ENCODE results near the gene TH.

Gene TH

GRCh38 chr11:2208691-2209369 is 37.2 kb upstream of the TH start:
- no peak for DNase-seq (ENCODE audit: low read depth)

DNA sequence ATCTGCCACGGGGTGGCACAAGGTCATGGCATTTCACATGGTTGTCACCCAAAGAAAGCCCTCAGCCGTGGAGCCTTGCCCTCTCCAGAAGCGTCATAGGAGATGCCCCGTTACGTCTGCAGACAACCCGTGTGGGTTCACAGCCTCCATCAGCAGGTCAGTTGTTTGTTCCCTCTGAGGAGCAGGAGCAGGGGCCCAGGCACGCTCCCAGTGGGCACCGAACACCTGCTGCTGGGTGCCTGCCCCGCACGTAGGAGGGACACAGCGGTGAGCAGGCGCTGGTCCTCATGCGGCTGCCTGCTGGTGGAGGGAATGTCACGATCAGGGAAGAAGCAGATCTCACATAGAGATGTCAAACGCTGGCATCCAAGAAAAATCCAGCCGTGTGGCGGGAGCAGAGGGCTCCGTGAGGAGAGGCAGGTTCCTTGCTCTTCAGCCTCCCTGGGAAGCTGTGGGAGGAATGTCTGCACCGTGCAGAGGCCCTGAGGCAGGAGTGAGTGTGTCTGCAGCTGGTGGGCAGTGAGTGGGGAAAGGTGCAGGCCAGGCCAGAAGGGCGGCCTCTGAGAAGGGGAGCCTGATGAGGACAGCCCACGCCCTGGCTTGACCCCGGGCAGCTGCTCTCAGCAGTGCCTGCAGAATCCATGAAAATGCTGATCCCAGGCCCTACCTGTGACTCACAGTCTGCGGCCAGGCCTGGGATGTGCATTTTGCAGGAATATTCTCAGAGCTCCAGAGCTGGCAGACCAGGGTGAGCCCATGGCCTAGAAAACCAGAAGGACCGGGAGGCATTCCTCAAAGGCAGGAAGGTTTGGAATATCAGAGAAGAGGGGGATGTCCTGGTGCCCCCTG is 36.4 kb upstream of the TH start:
- DNase-seq (ENCODE audit: low read depth): no peak

DNA sequence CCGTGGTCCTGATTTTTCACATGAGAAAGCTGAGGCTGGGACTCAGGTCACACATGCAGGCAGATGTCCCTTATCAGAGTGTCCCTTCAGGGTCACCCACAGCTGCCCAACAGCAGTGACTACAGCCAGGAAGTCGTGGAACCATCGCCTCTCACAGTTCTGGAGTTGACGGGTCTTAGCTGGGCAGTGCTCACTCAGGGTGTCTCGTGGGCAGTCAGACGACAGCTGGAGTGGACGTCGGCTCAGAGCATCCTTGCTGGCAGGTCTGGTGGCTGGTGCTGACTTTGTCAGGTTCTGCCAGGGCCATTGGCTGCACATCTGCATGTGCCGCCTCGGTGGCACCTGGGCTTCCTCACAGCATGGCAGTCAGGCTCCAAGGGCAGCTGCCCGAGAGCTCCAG is 35.6 kb upstream of the TH start:
- no peak for DNase-seq (ENCODE audit: low read depth)

DNA sequence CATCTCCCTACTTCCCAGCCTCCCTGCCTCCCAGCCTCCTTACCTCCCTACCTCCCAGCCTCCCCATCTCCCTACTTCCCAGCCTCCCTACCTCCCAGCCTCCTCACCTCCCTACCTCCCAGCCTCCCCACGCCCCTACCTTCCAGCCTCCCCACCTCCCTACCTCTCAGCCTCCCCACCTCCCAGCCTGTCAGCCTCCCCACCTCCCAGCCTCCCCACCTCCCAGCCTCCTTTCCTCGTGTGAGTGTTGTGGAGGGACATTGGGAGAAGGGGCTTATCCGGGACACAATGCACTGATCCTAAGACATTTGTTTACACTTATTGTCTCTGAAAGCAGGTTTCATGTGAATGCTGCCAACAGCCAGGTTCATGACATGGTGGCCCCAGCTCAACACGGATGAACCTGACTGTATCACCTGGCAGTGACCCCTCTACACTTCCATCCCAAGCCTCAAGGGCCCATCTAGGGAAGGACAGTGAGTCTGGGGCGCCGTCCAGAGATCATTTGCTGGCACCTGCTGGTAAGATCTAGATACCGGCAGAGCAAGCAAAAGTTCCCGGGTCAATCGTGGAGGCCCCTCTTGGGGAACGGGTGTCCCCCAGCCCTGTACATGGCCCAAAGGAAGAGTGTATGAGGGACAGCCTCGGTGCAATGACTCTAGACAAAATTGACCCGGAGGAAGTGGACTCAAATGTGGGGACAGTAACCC is 34.5 kb upstream of the TH start:
- no peak for DNase-seq (ENCODE audit: low read depth)

DNA sequence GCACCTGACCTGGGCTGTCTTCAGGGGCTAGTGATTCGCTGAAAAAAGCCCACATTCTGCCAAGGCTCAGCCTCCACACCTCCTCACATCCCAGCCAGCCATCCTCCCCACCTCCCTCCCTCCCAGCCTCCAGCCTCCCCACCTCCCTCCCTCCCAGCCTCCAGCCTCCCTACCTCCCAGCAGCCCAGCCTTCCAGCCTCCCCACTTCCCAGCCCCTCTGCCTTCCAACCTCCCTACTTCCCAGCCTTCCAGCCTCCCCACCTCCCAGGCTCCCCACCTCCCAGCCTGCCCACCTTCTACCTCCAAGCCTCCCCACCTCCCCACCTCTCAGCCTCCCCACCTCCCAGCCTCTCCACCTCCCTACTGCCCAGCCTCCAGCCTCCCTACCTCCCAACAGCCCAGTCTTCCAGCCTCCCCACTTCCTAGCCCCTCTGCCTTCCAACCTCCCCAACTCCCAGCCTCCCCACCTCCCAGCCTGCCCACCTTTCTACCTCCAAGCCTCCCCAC is 33.7 kb upstream of the TH start:
- DNase-seq (ENCODE audit: low read depth): no peak

DNA sequence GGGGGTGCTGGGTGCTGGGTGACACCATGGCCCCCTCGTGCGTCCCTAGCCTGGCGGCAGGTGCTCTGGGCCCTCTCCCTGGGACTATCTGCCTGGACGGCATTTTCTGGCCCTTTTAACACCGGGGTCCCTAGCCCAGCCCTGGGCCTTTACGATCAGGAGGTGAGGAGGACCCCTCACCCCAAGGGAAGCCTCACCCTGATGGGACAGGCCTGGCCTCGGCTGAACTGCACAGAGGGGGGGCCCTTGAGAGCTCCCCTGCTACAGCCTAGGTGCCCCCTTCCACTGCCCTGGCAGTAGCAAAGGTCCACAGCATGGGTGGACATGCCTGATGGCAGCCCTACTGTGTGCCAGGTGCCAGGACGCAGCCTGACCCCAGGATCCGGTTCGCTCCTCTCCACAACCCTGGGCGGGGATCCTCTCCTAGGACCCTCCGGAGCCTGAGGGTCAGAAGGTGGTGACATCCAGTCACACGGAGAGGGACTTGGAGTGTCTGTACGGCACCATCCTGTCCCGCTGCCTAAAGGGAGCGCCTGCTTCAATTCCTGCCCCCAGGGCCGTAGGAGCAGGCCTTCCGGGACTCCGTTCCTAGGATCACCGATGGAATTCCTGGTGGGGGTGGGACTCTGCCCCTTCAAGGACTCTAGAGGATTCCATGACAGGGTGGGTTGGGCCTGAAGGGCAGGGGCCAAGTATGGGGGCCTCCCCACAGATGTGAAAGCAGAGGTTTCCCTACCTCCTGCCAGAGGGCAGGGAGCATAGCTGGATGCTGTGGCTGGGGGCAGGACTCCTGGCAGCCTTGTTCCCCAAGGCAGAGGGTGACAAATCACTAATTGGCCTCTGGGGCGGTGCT is 33.0 kb upstream of the TH start:
- no peak for DNase-seq (ENCODE audit: low read depth)

DNA sequence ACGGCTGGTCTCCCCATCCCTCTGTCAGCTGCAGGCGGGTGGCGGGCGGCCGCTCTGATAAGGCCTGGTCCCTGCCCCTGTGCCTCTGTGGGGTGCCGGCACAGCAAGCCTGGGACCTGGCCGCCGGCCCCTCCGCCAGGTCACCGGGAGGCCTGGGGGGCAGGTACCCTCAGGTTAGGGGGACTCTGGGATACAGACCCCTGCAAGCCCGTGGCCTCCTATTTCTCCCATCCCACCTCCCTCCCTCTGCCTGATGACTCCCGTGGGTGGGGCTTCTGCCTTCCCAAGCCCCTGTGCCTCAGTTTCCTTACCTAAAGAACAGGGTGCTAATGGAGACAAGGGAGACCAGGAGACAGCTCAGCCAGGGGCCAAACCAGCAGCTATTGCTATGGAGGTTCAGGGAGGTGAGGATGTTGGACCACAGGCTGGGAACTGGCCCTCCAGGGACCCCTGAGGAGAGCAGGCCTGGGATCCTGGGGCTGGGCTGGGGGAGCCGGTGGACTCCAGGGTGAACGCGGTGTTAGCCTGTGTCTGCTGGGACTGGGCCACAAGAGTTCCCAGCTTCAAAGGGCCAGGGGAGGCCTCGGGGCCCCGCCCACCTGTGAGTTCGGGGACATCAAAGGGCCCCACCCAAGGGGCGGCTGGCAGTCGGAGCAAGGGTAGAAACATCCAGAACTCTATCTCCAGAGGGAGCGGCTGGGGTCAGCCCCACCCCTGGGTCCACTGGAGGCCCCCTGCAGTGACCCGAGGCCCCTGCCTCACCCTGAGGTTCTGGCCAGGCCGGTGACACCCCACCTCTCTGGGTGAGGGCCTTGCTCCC is 32.0 kb upstream of the TH start:
- DNase-seq (ENCODE audit: low read depth): no peak

- DNase-seq (ENCODE audit: low read depth): no peak
Measured at GRCh38 chr11:2202900-2203439, 31.4 kb upstream of the TH start.

DNA sequence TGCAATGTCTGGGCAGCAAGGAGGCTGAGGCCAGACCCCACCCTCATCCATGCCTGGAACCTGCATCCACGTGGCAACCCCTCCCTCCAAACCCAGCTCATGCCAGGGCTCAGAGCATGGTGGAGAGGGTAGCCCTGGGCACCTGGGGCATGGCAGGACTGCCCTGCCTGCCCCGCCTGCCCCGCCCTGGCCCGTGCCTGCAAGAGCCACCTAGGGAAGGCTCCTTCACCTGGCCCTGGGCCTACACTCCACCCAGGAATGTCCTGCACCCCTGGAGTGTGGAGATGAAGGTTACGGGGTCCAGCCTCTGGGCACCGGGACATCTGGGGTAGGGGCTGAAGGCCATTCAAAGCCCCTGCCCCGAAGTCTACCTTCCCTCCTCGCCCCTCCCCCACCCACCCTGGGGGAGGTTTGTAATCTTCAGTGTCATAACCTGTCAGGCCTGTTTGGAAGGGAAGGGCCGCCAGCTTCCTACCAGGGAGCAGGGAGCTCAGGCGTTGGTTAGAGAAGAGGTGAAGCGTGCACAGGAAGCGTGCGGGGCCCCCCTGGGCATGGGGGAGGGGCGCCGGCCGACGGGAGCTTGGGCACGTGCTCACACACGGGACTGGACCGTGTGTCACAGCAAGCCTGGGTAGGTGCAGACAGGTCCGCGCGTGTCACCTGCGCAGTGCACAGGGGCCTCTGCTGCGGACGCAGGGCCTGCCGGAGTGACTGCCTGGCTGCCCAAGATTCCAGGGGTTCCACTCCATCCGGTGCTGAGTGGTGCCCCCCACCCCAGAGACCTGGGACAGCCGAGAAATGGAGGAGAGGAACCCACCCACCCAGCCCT is 30.7 kb upstream of the TH start:
- DNase-seq (ENCODE audit: low read depth): no peak

DNA sequence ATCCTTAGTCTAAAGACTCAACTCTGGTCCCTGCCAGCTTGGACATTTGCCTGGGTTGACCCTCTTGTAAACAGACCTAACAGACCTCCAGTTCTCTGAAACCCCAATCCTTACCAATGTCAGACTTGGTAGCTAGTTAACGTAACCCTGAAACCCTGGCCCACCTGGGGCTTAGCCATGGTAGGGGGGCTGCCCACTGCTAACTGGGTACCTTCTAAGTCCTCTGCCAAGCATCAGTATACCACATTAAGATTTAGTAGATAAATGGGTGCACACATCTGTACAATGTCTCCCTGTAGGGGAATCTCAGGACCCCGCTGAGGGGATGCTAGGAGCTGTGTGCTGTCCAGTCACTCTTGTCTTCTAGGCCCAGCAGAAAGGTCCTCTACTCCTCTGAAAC is 29.9 kb upstream of the TH start:
- no peak for DNase-seq (ENCODE audit: low read depth)

GRCh38 chr11:2200957-2201519 is 29.4 kb upstream of the TH start:
- no peak for DNase-seq (ENCODE audit: low read depth)

GRCh38 chr11:2200536-2200935 is 28.9 kb upstream of the TH start:
- DNase-seq (ENCODE audit: low read depth): no peak

GRCh38 chr11:2199466-2200341 is 28.1 kb upstream of the TH start:
- DNase-seq (ENCODE audit: low read depth): no peak

DNA sequence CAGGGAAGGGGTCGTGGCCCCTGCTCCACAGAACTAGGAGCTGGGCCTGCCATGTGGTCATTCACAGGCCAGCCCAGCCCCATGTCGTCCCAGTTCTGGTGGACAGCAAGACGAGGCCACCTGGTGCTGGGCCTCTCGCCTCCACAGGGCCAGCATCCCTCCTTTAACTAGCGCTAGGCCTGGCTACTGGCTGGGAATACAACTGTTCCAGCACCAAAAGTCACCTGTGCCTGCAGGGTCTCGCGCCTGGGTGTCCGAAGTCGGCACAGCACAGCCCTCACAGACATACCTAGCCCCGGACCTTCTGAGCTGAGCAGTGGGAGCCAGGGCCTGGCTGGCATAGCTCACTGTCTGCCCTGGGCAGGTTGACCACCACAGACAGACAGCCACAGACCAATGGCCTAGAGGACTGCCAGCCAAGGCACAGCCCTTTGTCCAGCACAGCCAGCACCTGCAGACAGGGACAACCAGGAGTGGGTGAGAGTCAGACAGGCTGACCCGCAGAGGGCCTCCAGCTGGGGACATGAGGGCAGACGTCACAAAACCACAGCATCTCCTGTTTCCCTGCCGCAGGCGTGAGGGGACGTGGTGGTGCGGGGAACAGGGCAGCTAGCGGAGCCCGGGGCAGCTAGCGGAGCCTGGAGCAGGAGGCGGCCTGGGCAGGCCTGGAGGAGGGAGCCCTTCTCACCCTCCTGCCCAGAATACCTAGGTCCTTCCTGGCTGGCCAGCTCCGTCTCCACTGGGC is 27.2 kb upstream of the TH start:
- DNase-seq (ENCODE audit: low read depth): no peak

DNA sequence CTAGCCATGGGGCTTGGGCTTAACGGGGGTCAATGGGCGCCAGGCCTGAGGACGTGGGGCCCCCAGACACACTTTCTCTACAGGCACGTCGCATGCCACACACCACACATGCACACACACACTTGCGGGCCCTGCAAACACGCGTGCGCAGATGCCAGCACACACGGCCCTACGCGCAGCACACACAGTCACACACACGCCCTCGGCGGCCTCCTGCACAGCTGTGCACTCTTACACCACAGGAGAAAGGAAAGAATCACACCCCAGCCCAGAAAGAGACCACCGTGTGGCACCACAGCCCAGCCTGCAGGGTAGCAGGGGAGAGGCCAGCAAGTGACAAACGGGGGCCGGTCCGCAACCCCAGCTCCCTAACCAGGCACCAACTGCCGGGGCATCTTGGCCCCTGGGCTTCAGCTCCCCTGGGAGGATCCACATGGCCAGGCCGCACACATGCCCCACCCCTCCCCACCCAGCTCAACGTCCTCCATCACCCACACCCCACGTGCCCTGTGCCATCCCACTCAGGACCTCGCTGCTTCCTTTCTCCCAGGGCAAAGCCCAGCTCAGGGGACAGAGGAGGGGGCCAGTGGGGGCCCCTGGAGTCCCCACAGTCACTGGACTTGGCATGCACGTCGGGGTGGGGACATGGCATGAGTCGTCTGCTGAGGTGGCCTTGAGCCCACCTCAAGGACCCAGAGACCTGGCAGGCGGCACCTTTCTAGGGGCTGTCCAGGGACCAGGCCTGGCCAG is 26.3 kb upstream of the TH start:
- no peak for DNase-seq (ENCODE audit: low read depth)

- peak; percentile 47 for DNase-seq (ENCODE audit: low read depth)
Measured at GRCh38 chr11:2196970-2197770, 25.6 kb upstream of the TH start.
